Inflammatory macrophage treated with lipopolysaccharide for 4 hours (primary cell): ENCODE results near the gene KLHDC2.
"Not testable (repeated sequence)": the region's sequence is repeated elsewhere in the genome, so short reads cannot be mapped to it uniquely, and the experiment has no call there.

Experiments used
- DNase-seq: peaks from one replicate; pipeline ENCODE4 v3.0.0-alpha.2; 2020

KLHDC2 gene

GRCh38 chr14:49767571-49768300, at the start of gene KLHDC2:
Gene KLHDC2, plus strand, starts transcription at chr14:49768153. Its CDS starts 316 bp downstream, at chr14:49768469.
- peak; percentile 92 for DNase-seq

- no peak for DNase-seq
Observed at GRCh38 chr14:49720744-49721143, 47.2 kb upstream of the KLHDC2 start.

GRCh38 chr14:49721733-49722435, 46.1 kb upstream of the KLHDC2 start:
- not testable (repeated sequence) for DNase-seq

- DNase-seq: no peak
Observed at GRCh38 chr14:49727171-49727570, 40.8 kb upstream of the KLHDC2 start.

- no peak for DNase-seq
Observed at GRCh38 chr14:49732896-49733295, 35.1 kb upstream of the KLHDC2 start.

- DNase-seq: no peak
Observed at GRCh38 chr14:49733836-49734235, 34.1 kb upstream of the KLHDC2 start.

- not testable (repeated sequence) for DNase-seq
Observed at GRCh38 chr14:49735669-49736068, 32.3 kb upstream of the KLHDC2 start.

GRCh38 chr14:49745191-49745590, 22.8 kb upstream of the KLHDC2 start:
- no peak for DNase-seq

- DNase-seq: not testable (repeated sequence)
Observed at GRCh38 chr14:49746476-49746875, 21.5 kb upstream of the KLHDC2 start.

- DNase-seq: no peak
Observed at GRCh38 chr14:49754570-49755097, 13.3 kb upstream of the KLHDC2 start.

- no peak for DNase-seq
Observed at GRCh38 chr14:49755378-49755777, 12.6 kb upstream of the KLHDC2 start.

- DNase-seq: no peak
Observed at GRCh38 chr14:49761839-49762551, 6.0 kb upstream of the KLHDC2 start.

- DNase-seq: no peak
Observed at GRCh38 chr14:49766839-49767238, 1.1 kb upstream of the KLHDC2 start.

- DNase-seq: no peak
Observed at GRCh38 chr14:49767270-49767570, 733 bp upstream of the KLHDC2 start.

- peak; percentile 65 for DNase-seq
Observed at GRCh38 chr14:49768301-49769121, 558 bp downstream of the KLHDC2 start.

- no peak for DNase-seq
Observed at GRCh38 chr14:49769171-49769570, 1.2 kb downstream of the KLHDC2 start.

GRCh38 chr14:49769581-49770211, 1.7 kb downstream of the KLHDC2 start:
- no peak for DNase-seq

GRCh38 chr14:49770212-49770817, 2.4 kb downstream of the KLHDC2 start:
- no peak for DNase-seq

GRCh38 chr14:49771691-49772090, 3.7 kb downstream of the KLHDC2 start:
- not testable (repeated sequence) for DNase-seq

- DNase-seq: no peak
Observed at GRCh38 chr14:49774106-49774505, 6.2 kb downstream of the KLHDC2 start.

GRCh38 chr14:49778421-49778820, 10.5 kb downstream of the KLHDC2 start:
- no peak for DNase-seq

GRCh38 chr14:49781040-49781439, 13.1 kb downstream of the KLHDC2 start:
- DNase-seq: not testable (repeated sequence)
